ENCODE measurements around the gene RAET1G.
"Not testable (repeated sequence)": the region's sequence is repeated elsewhere in the genome, so short reads cannot be mapped to it uniquely, and the experiment has no call there.

DNA sequence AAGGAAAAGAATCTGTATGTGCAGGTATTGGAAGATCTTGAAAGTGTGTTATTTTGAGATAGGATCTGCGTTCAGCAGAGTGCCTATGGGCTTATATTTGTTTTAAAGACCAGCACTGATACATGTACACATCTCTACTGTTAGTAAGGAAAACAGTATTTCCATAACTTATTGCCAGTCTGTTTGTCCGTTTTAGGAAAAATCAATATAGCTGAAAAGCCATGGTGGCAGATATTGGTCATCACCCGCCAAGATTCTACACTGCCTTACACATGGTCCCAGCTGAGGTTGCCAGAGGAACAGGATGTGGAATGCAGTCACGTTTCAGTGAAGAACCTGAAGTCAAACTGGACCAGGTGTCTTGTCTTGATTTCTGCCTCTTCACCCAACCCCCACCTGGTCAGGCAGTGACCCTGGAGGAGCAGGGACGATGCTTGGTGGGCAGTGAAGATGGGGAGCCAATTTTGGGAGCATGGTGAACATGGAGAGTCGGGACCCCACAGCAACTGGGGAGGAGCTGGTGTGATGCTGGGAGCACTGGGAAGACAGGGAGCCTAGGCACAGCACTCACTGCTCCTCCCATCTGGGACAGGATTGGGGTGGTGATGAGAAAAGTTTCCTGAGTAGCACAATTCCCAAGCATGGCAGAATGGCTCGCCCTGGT is 32.9 kb upstream of the RAET1G start:
- not testable (repeated sequence) for TF ChIP-seq EZH2phosphoT487 (IDR thresholded peaks at IDR 0.05; ENCODE audit: borderline replicate concordance, low read depth, low read length)
- TF ChIP-seq, protein P1, sequence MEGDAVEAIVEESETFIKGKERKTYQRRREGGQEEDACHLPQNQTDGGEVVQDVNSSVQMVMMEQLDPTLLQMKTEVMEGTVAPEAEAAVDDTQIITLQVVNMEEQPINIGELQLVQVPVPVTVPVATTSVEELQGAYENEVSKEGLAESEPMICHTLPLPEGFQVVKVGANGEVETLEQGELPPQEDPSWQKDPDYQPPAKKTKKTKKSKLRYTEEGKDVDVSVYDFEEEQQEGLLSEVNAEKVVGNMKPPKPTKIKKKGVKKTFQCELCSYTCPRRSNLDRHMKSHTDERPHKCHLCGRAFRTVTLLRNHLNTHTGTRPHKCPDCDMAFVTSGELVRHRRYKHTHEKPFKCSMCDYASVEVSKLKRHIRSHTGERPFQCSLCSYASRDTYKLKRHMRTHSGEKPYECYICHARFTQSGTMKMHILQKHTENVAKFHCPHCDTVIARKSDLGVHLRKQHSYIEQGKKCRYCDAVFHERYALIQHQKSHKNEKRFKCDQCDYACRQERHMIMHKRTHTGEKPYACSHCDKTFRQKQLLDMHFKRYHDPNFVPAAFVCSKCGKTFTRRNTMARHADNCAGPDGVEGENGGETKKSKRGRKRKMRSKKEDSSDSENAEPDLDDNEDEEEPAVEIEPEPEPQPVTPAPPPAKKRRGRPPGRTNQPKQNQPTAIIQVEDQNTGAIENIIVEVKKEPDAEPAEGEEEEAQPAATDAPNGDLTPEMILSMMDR (conservative IDR thresholded peaks at IDR 0.05; ENCODE audit: low read length), result not testable (repeated sequence)

Measured in OCI-LY7 (cell line).